PFSK-1 (cell line): ENCODE measurements around the gene MTMR12.

Experiments used
- FOXP2 ChIP-seq: optimal IDR thresholded peaks from 2 replicates; pipeline ENCODE3; 2011; ENCODE audit warnings: borderline replicate concordance, control low read depth, inconsistent platforms; ENCODE audit not compliant: insufficient read depth; ENCODE audit errors: extremely low read length, extremely low read depth
- POLR2AphosphoS5 ChIP-seq: IDR thresholded peaks from 2 replicates; pipeline ENCODE4 v1.6.1; 2012; ENCODE audit warnings: low read depth, mild to moderate bottlenecking, control low read depth, low read length, moderate library complexity
- SIN3A ChIP-seq: IDR thresholded peaks from 2 replicates; pipeline ENCODE4 v1.6.1; 2012; ENCODE audit warnings: mild to moderate bottlenecking, low read length, moderate library complexity, borderline replicate concordance; ENCODE audit not compliant: insufficient read depth
- TAF1 ChIP-seq: IDR thresholded peaks from 2 replicates; pipeline ENCODE4 v1.6.1; 2012; ENCODE audit warnings: low read length, control low read depth, borderline replicate concordance; ENCODE audit not compliant: insufficient read depth
- TF ChIP-seq, protein P1 (sequence below), 2 experiments: IDR thresholded peaks; 2 replicates each; pipeline versions ENCODE4 v1.6.1 to v1.8.0; 2011 to 2012; ENCODE audit warnings: low read depth in 2 of 2, low read length in 2 of 2, control low read depth in 1 of 2, inconsistent platforms in 1 of 2, mild to moderate bottlenecking in 1 of 2, moderate library complexity in 1 of 2; ENCODE audit not compliant: insufficient read depth in 1 of 2

MTMR12 gene

DNA sequence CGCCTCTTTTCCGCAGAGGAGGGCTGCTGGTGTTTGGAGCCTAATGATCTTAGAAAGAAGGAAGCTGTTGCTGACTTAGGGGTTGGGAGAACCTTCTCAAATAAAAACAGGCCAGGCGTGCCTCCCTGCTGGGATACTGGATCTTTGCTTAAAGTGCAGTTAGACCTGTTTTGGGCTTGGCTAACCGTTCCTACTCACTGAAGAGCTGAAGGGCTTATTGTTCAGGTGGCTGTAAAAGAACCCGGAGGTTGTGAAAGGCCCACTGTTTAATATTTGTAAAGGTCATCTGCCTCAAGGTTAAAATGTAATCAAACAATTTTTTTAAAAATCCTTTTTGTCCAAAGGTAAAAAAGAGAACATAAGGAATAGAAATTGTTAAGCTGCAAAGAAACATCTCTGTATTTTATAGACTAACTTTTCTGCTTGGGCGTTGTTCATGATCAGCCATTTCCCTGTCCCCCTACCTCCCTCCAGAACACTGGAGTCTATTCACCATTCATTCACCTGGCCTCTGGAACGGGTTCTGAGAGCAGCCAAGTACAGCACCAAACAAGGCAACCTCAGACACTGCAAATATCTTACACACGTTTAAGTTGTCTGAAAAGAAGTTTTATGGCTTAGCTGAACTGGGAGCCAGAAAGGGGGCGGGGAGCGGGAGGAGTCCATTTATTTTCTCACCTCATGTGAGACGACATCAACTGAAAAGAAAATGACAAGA, 18.6 kb upstream of the MTMR12 start:
- TF ChIP-seq, protein P1, sequence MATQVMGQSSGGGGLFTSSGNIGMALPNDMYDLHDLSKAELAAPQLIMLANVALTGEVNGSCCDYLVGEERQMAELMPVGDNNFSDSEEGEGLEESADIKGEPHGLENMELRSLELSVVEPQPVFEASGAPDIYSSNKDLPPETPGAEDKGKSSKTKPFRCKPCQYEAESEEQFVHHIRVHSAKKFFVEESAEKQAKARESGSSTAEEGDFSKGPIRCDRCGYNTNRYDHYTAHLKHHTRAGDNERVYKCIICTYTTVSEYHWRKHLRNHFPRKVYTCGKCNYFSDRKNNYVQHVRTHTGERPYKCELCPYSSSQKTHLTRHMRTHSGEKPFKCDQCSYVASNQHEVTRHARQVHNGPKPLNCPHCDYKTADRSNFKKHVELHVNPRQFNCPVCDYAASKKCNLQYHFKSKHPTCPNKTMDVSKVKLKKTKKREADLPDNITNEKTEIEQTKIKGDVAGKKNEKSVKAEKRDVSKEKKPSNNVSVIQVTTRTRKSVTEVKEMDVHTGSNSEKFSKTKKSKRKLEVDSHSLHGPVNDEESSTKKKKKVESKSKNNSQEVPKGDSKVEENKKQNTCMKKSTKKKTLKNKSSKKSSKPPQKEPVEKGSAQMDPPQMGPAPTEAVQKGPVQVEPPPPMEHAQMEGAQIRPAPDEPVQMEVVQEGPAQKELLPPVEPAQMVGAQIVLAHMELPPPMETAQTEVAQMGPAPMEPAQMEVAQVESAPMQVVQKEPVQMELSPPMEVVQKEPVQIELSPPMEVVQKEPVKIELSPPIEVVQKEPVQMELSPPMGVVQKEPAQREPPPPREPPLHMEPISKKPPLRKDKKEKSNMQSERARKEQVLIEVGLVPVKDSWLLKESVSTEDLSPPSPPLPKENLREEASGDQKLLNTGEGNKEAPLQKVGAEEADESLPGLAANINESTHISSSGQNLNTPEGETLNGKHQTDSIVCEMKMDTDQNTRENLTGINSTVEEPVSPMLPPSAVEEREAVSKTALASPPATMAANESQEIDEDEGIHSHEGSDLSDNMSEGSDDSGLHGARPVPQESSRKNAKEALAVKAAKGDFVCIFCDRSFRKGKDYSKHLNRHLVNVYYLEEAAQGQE (IDR thresholded peaks at IDR 0.05; ENCODE audit: insufficient read depth in 1 of 2, low read depth in 2 of 2, low read length in 2 of 2): no peak
- TF ChIP-seq FOXP2 (no peak), TAF1 (no peak), POLR2AphosphoS5 (no peak), SIN3A (no peak)

DNA sequence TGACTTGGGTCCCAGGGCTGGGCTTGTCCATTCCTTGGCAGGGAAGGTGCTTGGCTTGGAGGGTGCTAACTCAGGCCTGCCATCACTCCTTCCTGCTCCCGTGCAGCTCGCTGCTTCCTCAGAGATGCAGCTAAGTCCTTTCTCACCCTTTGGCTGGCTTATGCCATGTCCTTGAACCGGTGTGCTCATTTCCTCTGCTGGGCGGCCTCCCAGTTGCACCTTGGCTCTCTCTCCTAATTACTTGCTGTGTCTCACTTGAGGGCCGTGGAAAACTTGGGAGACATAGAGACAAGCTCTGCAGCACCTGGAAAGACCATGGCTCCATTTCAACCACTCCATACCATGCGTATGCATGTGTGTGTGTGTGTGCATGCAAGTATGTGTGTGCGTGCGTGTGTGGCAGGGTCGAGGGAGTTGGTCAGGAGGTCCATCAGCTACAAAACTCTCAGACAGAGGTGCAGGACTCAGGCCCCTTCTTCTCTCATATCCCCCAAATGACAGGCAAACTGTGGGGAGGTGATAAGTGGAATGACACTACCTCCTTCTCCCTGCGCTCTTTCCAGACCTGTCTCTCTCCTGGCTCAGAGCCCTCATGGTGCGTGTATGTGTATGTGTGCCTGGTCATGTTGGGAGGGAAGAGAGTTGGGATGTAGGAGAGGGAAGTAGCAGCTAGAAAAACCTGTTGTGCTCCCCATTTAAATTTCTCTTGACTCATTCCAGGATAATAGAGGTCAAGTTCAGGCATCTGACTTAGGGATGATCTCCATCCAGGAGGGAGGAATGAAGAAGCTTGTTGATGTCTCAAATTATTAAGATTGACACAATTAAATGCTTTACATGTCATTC, 17.6 kb upstream of the MTMR12 start:
- TF ChIP-seq TAF1 (no peak), SIN3A (no peak), POLR2AphosphoS5 (no peak), FOXP2 (no peak)
- TF ChIP-seq, protein P1 (IDR thresholded peaks at IDR 0.05; ENCODE audit: insufficient read depth in 1 of 2, low read depth in 2 of 2, low read length in 2 of 2): no peak

DNA sequence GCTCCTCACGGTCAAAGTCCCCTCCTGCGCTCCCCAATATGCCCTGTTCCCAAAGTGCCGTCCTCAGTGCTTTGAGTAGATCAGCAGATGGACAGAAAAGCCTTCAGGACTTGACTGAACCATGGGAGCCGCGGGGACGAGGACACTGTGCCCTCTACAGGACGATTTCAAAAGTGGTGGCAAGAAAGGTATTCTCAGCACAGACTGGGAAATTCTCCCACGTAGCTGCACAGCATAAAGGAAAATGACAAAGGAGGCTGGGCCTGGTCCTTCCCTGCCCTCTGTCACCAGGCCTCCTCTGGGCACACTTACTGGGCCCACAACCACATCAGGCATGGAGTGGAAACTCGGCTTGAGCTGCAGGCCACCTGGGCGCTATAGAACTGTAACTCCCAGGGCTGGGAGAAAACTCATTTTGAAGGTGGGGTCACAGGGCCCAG, 16.7 kb upstream of the MTMR12 start:
- TF ChIP-seq POLR2AphosphoS5: no peak
- TF ChIP-seq FOXP2: no peak
- TF ChIP-seq, protein P1 (IDR thresholded peaks at IDR 0.05; ENCODE audit: insufficient read depth in 1 of 2, low read depth in 2 of 2, low read length in 2 of 2): no peak
- TF ChIP-seq TAF1: no peak

DNA sequence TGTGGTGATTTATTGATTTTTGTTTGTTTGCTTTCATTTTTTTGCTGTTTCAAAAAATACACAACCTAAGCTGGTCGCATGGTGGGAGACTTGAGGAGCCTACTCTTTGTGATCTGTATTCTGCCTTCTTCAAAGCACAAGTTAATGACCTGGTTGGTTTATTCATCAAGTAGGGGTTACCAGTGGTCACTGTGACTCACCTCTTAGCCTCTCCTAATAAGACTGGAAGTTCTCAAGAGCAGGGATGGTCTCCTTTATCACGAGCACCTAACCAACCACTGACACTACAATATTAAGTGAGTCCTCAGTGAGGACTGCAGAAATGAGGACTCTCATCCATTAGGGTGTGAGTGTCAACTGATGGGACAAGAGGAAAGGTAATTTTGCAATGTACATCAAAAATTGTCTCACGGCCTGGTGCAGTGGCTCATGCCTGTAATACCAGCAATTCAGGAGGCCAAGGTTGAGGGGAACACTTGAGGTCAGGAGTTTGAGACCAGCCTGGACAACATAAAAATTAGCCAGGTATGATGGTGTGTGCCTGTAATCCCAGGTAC, 13.6 kb upstream of the MTMR12 start:
- TF ChIP-seq SIN3A: no peak
- no peak for TF ChIP-seq FOXP2
- TF ChIP-seq, protein P1 (IDR thresholded peaks at IDR 0.05; ENCODE audit: insufficient read depth in 1 of 2, low read depth in 2 of 2, low read length in 2 of 2): no peak
- TF ChIP-seq TAF1: no peak
- no peak for TF ChIP-seq POLR2AphosphoS5
